Measurements from ENCODE around the gene CCDC171. TPM values are rescaled to one million over a fixed set of nuclear protein-coding genes. Genes with fewer than 3 reads are reported as not detected.

Gene CCDC171
- total RNA-seq, 1 experiment from 2014 or later = 2.6 TPM

GRCh38 chr9:15755660-15756059 lies 202.8 kb downstream of the CCDC171 start:
- no peaks in the 10 kb centered on the region for H3K79me2 ChIP-seq (ENCODE audit: insufficient read depth, low read length)
- no peak for DNase-seq (ENCODE audit: low read depth, low spot score)
- H3K9me3 ChIP-seq (ENCODE audit: control insufficient read depth in 1 of 2, insufficient read depth in 1 of 2, low read depth in 1 of 2, low read length in 2 of 2) = no peaks in the 10 kb centered on the region
- H3K9ac ChIP-seq (ENCODE audit: low read length) = no peak overlapping the region
- no peak overlapping the region for H2AFZ ChIP-seq (ENCODE audit: low read depth, low read length, poor library complexity, severe bottlenecking)
- H3K4me3 ChIP-seq (replicated peaks in 1 of 2; ENCODE audit: low read depth in 1 of 2, low read length in 2 of 2) = no peak overlapping the region
- ChIA-PET RAD21 (ENCODE audit: low non-redundant PET in 1 of 2, low total read pairs in 2 of 2, uncharacterized antibody in 2 of 2, unreplicated experiment in 2 of 2) (no interaction called here), CTCF (no interaction called here), POLR2A (no interaction called here)
- no peaks in the 10 kb centered on the region for H4K20me1 ChIP-seq (ENCODE audit: insufficient read depth)
- no peaks in the 10 kb centered on the region for H3K4me1 ChIP-seq (ENCODE audit: control insufficient read depth in 1 of 2, insufficient read depth in 2 of 2, low read length in 2 of 2)
- no peak for ATAC-seq
- intact Hi-C loops (cut with micrococcal nuclease) = no loop called here
- TF ChIP-seq ELF1 (IDR thresholded peaks at IDR 0.05; ENCODE audit: borderline replicate concordance, low read depth) = no peak
- TF ChIP-seq MAX (IDR thresholded peaks at IDR 0.05) = no peak
- no peak for TF ChIP-seq EGR1 (IDR thresholded peaks at IDR 0.05; ENCODE audit: low read depth)
- TF ChIP-seq, protein P1, sequence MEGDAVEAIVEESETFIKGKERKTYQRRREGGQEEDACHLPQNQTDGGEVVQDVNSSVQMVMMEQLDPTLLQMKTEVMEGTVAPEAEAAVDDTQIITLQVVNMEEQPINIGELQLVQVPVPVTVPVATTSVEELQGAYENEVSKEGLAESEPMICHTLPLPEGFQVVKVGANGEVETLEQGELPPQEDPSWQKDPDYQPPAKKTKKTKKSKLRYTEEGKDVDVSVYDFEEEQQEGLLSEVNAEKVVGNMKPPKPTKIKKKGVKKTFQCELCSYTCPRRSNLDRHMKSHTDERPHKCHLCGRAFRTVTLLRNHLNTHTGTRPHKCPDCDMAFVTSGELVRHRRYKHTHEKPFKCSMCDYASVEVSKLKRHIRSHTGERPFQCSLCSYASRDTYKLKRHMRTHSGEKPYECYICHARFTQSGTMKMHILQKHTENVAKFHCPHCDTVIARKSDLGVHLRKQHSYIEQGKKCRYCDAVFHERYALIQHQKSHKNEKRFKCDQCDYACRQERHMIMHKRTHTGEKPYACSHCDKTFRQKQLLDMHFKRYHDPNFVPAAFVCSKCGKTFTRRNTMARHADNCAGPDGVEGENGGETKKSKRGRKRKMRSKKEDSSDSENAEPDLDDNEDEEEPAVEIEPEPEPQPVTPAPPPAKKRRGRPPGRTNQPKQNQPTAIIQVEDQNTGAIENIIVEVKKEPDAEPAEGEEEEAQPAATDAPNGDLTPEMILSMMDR (IDR thresholded peaks at IDR 0.05 in 2 of 3, conservative IDR thresholded peaks at IDR 0.05 in 1 of 3; ENCODE audit: borderline replicate concordance in 1 of 3, insufficient read depth in 1 of 3, low read depth in 2 of 3, low read length in 2 of 3) = no peak
- TF ChIP-seq CBX3 (IDR thresholded peaks at IDR 0.05; ENCODE audit: low read depth) = no peak
- no peak for TF ChIP-seq POLR2AphosphoS5 (IDR thresholded peaks at IDR 0.05; ENCODE audit: low read depth, low read length)
- no peak for TF ChIP-seq ATF3 (IDR thresholded peaks at IDR 0.05)
- TF ChIP-seq FOSL1 (IDR thresholded peaks at IDR 0.05; ENCODE audit: low read depth) = no peak
- TF ChIP-seq TCF7L2 (IDR thresholded peaks at IDR 0.05; ENCODE audit: borderline replicate concordance, extremely low read depth, insufficient read depth, insufficient read length) = no peak
- TF ChIP-seq SRF (IDR thresholded peaks at IDR 0.05; ENCODE audit: low read depth) = no peak
- no peak for TF ChIP-seq EZH2phosphoT487 (IDR thresholded peaks at IDR 0.05; ENCODE audit: borderline replicate concordance)
- no peak for TF ChIP-seq ZBTB33 (IDR thresholded peaks at IDR 0.05; ENCODE audit: extremely low read depth, insufficient replicate concordance, low read length)
- no peaks in the 10 kb centered on the region for H3K9me2 ChIP-seq (ENCODE audit: insufficient read depth)
- no TSS peak for BruUV-seq (replicated peaks)
- no peaks in the 10 kb centered on the region for H3K36me3 ChIP-seq (ENCODE audit: control insufficient read depth in 1 of 2, insufficient read depth in 2 of 2, low read length in 2 of 2)
- no peaks in the 10 kb centered on the region for H3K27me3 ChIP-seq (ENCODE audit: insufficient read depth, low read length)
- H3K27ac ChIP-seq (ENCODE audit: low read depth, low read length) = no peak overlapping the region
- H3K4me2 ChIP-seq (ENCODE audit: low read length) = no peak overlapping the region
